ES-I3 (cell line): ENCODE results near the gene MAMDC4.
"Not testable (repeated sequence)": the region's sequence is repeated elsewhere in the genome, so short reads cannot be mapped to it uniquely, and the experiment has no call there.

Source experiments
- H3K36me3 ChIP-seq: 2 replicates; pipeline ENCODE4 v1.6.1; 2013; ENCODE audit warnings: mild to moderate bottlenecking, low read length, control low read depth, moderate library complexity; ENCODE audit not compliant: insufficient read depth
- H3K4me1 ChIP-seq: 2 replicates; pipeline ENCODE4 v1.6.1; 2013; ENCODE audit warnings: mild to moderate bottlenecking, control low read depth, low read length; ENCODE audit not compliant: insufficient read depth
- H3K9ac ChIP-seq: 2 replicates; pipeline ENCODE4 v1.6.1; 2013; ENCODE audit warnings: low read depth, mild to moderate bottlenecking, low read length, moderate library complexity
- H3K9me3 ChIP-seq: 2 replicates; pipeline ENCODE4 v1.6.1; 2013; ENCODE audit warnings: mild to moderate bottlenecking, low read length, moderate library complexity; ENCODE audit not compliant: control insufficient read depth, insufficient read depth

The MAMDC4 gene

GRCh38 chr9:136840140-136840876 lies 11.8 kb upstream of the MAMDC4 start:
- H3K9ac ChIP-seq = no peak overlapping the region
- peaks cover 8% of the 10 kb centered on the region; the same call in 1 of the 2 replicates for H3K4me1 ChIP-seq
- no peaks in the 10 kb centered on the region for H3K9me3 ChIP-seq
- no peaks in the 10 kb centered on the region for H3K36me3 ChIP-seq

DNA sequence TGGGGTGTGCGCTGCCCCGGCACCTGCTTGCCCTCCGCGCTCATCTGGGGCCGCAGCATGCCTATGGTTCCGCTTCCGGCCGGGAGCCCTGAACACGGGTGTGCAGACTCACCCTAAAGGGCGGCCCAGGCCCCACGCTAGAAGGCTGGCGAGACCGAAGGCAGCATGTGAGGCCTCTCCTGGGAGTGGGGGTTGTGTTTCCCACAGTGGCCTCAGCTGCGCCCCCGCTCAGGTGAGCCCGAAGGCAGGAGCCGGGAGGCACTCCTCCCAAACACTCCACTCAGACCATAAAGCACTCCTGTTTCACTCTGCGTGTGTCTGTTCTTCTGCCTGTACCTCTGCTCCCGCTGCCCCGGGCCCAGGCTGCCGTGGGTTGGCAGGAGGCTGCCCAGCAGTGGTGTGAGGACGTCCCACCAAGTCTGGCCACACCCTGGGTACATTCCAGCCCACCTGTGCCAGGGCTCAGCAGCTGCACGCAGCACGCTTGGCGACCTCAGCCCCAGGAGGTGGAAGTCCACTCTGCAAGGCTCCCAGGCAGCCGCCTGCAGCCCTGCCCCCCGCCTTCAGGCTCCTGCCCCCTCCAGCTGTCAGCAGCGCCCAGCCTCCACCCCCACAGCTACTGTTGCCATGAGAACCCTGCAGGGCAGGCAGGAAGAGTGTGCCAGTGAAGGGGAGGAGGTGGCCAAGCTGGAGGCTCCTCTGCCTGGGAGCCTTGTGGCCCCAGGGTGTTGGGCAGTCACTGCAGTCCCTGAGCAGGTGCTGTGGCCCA lies 11.1 kb upstream of the MAMDC4 start:
- Histone ChIP-seq H3K36me3 (no peaks in the 10 kb centered on the region), H3K9ac (no peak overlapping the region), H3K9me3 (no peaks in the 10 kb centered on the region), H3K4me1 (peaks cover 8% of the 10 kb centered on the region; the same call in 1 of the 2 replicates)

DNA sequence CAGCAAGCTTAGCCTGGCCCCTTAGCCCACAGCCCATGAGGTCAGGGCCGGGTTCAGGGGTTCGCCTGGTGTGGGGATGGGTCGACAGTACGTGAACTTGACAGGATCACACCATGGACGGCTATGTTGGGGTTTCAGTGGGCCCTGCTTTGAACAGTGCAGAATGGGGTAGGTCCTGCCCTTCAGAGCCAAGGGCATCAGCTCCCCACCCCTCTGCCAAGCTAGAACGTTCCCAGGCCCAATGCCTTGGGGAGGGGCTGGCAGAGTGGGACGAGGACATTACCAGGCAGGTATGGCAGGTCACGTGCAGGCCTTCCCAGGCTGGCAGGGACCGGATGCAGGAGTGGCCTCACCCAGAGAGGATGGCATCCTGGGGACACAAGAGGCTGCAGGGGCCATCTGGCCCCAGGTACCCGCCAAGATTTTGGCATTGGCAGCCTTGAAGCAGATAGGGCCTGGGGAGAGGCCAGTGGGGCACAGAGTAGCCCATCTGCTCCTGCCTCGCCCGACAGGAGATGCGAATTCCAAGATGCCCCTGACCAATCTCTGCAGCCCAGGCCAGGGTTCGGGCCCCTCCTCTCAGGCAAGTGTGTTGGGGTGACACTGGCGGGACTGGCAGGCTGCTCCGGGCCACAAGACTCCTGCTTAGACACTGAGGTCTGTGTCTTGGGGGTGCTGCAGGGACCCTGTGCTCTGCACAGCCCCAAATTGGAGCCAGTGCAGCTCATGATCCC lies 10.3 kb upstream of the MAMDC4 start:
- not testable (repeated sequence) for H3K9ac ChIP-seq, H3K9me3 ChIP-seq, H3K36me3 ChIP-seq, H3K4me1 ChIP-seq

DNA sequence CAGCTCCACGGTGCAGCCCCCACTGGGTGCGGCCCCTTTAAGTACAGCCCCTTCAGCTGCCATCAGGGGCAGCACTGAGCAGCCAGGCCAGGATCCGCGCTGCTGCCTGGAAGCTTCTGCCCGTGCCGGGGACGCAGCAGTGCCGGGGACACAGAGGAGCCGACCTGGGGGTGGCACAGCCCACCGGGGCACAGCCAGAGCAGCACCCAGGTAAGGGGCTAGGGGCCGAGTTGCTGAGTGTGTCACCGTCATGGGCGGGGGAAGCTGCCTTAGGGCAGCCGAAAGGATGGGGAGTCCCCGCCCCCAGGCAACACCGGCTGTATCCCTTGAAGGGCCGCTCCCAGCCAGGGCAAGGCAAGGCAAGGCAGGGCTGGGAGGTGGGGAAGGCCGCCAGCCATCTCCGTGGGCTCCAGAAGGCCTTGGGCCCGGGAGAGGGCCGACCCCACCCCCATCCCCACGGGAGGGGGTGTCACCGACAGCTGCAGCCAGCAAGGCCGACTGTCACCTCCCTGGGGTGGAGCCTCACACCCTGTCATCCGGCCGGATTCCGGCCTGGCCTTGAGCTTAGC lies 9.7 kb upstream of the MAMDC4 start, which contains the start of gene AJM1:
Gene AJM1, plus strand, starts transcription at position 99 of the 569 bp plus-strand sequence. CDS start 1,937 bp downstream, outside the sequence.
- H3K9me3 ChIP-seq, H3K9ac ChIP-seq, H3K4me1 ChIP-seq: not testable (repeated sequence)

GRCh38 chr9:136843159-136843800 lies 8.9 kb upstream of the MAMDC4 start:
- not testable (repeated sequence) for H3K36me3 ChIP-seq, H3K9ac ChIP-seq, H3K4me1 ChIP-seq, H3K9me3 ChIP-seq

More for the DNA sequence above, 9.7 kb upstream of the MAMDC4 start, which contains the start of gene AJM1:
- H3K36me3 ChIP-seq = not testable (repeated sequence)

- not testable (repeated sequence) for H3K4me1 ChIP-seq, H3K36me3 ChIP-seq, H3K9me3 ChIP-seq, H3K9ac ChIP-seq
Observed at GRCh38 chr9:136843801-136844740, 8.1 kb upstream of the MAMDC4 start.

DNA sequence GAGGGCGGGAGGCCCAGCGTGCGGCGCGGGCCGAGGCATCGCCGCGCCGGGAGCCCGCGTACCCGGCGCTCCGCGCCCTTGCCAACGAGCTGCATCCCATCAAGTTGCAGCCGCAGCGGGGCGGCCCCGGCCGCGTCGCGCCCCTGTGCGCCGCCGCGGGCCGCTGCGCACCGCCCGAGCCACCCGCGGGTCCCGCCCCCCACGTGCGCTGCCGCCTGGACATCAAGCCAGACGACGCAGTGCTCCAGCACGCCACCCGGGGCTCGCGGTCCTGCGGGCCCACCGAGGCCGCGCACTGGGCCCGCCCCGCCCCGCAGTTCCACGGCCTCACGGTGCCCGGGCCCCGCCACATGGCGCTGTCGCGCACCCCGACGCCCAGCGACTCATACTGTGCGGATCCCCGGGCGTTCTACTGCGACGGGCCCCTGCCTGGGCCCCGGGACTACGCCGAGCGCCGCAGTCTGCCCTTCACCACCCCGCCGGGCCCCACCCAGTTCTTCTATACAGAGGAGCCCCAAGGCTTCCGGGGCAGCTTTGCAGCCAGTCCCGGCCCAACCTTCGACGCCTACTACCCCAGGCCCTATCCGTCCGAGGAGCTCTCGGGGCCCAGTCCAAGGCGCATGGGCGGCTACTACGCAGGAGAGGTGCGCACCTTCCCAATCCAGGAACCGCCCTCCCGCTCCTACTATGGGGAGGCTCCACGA lies 7.2 kb upstream of the MAMDC4 start:
- H3K9ac ChIP-seq = no peak overlapping the region
- peaks cover 8% of the 10 kb centered on the region; the same call in 1 of the 2 replicates for H3K4me1 ChIP-seq
- no peaks in the 10 kb centered on the region for H3K9me3 ChIP-seq
- no peaks in the 10 kb centered on the region for H3K36me3 ChIP-seq

DNA sequence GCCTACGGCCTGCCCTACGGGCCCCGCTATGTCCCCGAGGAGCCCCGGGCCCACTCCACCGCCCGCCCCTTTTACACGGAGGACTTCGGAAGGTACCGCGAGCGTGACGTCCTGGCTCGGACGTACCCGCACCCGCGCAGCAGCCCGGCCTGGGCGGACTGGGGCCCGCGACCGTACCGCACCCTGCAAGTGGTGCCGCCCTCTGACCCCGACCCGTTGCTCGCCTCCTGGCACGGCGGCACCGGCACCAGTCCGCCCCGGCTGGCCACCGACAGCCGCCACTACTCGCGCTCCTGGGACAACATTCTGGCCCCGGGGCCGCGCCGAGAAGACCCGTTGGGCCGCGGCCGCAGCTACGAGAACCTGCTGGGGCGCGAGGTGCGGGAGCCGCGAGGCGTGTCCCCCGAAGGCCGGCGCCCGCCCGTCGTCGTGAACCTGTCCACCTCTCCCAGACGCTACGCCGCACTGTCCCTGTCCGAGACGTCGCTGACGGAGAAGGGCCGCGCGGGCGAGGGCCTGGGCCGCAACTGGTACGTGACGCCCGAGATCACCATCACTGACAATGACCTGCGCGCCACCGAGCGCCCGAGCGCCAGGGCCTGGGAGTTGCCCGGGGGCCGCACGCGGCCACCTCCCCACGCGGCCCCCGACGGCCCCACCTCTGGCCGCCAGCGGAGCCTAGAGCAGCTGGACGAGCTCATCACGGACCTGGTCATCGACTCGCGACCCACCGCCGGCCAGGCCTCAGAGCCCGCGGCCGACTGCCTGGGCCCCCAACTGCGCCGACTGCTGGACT lies 6.5 kb upstream of the MAMDC4 start:
- H3K9me3 ChIP-seq = no peaks in the 10 kb centered on the region
- H3K9ac ChIP-seq = peak overlapping the region; percentile 4; the same call in 1 of the 2 replicates
- H3K4me1 ChIP-seq = peaks cover 4% of the 10 kb centered on the region; the same call in 1 of the 2 replicates
- no peaks in the 10 kb centered on the region for H3K36me3 ChIP-seq

DNA sequence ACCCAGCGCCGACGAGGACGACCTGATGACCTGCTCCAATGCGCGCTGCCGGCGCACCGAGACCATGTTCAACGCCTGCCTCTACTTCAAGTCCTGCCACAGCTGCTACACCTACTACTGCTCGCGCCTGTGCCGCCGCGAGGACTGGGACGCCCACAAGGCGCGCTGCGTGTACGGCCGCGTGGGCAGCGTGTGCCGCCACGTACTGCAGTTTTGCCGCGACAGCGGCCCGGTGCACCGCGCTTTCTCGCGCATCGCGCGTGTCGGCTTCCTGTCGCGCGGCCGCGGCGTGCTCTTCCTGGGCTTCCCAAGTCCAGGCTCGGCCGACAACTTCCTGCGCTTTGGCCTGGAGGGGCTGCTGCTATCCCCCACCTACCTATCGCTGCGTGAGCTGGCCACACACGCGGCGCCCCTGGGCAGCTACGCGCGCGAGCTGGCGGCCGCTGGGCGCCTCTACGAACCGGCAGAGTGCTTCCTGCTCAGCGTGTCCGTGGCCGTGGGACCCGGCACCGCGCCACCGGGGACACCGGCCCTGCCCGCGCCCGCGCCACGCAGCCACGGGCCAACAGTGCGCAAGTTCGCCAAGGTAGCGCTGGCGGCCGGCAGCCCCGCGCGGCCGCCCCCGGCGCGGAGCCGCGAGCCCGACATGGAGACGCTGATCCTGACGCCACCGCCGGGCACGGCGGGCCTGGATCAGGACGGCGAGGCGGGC lies 5.6 kb upstream of the MAMDC4 start:
- Histone ChIP-seq H3K9me3 (no peaks in the 10 kb centered on the region), H3K36me3 (no peaks in the 10 kb centered on the region), H3K9ac (peak overlapping the region; percentile 47; the same call in 1 of the 2 replicates), H3K4me1 (peaks cover 2% of the 10 kb centered on the region; the same call in 1 of the 2 replicates)

DNA sequence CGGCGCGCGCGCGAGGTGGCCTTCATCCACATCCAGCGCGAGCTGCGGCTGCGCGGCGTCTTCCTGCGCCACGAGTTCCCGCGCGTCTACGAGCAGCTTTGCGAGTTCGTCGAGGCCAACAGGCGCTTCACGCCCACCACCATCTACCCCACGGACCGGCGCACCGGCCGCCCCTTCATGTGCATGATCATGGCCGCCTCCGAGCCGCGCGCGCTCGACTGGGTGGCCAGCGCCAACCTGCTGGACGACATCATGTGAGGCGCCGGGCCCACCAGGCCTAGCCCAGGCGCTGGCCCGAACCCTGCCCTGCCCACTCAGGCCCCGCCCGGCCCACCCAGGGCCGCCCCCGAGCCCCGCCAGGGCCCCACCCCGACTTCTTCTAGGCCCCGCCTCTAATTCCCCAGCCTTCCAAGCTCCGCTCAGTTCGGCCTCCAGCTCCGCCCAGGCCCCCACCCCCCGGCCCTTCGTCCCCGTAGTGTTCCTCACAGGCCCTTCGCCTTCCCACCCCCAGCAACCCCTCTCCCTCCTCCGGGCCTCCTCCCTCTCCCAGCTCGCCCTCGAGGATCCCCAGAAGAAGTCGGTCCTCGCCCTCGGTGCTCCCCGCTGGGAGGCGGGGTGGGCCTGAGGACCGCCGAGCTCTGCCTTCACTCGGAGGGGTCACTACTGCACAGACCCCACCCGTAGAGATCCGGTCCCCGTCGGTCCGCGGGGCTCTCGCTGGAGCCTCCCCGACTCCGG lies 4.9 kb upstream of the MAMDC4 start:
- Histone ChIP-seq H3K36me3 (no peaks in the 10 kb centered on the region), H3K9ac (peak overlapping the region; percentile 77), H3K4me1 (no peaks in the 10 kb centered on the region), H3K9me3 (no peaks in the 10 kb centered on the region)

DNA sequence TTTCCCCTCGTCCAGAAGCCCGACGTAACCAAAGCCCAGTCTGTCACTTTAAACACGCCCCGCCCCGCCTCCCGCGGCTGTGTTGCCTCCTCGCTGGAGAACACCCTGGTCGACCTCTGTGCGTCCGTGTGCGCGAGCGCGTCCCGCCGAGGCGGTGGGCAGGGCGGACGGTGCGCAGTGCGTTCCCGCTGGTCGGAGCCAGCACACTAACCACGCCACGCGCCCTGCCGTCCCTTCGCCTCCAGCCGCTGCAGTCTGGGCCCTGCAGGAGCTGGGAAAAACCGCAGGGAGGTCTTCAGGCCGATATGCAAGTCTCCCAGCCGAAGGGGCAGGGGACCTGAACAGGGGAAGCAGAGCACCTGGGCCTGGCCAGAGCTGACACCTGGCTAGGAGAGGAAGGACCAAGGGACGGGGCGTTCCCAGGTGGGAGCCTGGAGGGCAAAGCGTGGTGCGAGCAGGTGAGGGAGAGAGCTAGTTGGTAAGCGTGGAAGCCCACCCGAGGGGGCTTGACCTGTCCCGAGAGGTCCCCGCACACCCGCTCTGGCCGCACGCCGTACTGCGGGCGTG lies 4.2 kb upstream of the MAMDC4 start:
- Histone ChIP-seq H3K9me3 (no peaks in the 10 kb centered on the region), H3K4me1 (no peaks in the 10 kb centered on the region), H3K9ac (peak overlapping the region; percentile 77), H3K36me3 (no peaks in the 10 kb centered on the region)
